Midbrain (tissue), 1 donor: ENCODE measurements around the gene MARCKS.
A peak's percentile ranks its signal among the peaks of the same experiment; 100 is the strongest.
"Not testable (repeated sequence)": the region's sequence is repeated elsewhere in the genome, so short reads cannot be mapped to it uniquely, and the experiment has no call there.

Source experiments
- DNase-seq: peaks from one replicate; lab custom pipeline; 2025; lab: John Stamatoyannopoulos, UW

The MARCKS gene

GRCh38 chr6:113884011-113884410 is 26.9 kb downstream of the MARCKS start:
- no peak for DNase-seq

- DNase-seq, result no peak
Observed at GRCh38 chr6:113886512-113886911, 29.4 kb downstream of the MARCKS start.

GRCh38 chr6:113888493-113888892 is 31.3 kb downstream of the MARCKS start:
- DNase-seq, result no peak

- DNase-seq, result no peak
Observed at GRCh38 chr6:113888956-113889630, 31.9 kb downstream of the MARCKS start.

- DNase-seq, result no peak
Observed at GRCh38 chr6:113893451-113893850, 36.3 kb downstream of the MARCKS start.

- no peak for DNase-seq
Observed at GRCh38 chr6:113893866-113894265, 36.7 kb downstream of the MARCKS start.

DNA sequence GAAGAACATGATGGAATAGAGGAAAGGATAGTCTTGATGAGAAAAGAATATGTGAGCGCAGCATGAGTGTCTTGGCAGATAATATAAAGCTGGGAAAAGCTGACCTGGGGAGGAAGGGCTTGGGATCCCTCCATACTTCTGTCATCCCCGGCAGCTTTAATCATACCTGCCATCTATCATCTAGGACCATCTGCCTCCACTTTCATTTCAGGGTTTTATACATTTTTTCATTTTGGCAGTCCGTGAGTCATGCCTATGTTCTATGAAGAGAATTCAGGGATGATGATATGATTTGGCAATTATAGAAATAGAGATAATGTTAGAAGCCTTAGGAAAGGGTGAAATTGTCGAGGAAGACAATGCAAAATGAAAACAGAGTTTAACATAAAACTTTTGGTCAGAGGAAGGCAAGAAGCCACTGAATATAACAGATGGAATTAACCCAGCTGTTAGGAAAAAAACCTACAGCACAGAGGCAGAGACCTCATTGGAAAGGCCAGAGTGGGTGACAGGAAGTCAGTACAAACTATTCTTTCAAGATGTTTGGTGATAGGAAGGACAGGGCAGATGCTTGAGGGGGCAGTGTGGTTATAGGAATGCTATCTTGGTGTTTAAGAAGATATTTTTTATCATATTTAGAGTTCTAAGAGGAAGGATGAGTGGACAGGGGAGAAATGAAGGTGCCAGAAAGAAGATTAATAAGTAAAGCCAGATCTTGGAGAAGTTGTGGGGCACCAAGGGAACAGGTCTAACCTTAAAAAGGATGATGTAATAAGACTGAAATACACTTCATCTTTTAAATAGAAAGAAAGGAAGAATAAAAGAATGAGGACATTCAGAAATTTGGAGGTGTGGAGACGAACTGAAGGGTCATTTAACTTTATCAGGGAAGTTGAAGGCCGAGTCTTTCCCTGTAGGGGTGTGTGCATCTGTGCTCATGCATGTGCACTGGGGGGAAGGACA is 37.8 kb downstream of the MARCKS start:
- no peak for DNase-seq

- DNase-seq, result no peak
Observed at GRCh38 chr6:113901482-113901881, 44.3 kb downstream of the MARCKS start.

- DNase-seq, result no peak
Observed at GRCh38 chr6:113903666-113904330, 46.7 kb downstream of the MARCKS start.

DNA sequence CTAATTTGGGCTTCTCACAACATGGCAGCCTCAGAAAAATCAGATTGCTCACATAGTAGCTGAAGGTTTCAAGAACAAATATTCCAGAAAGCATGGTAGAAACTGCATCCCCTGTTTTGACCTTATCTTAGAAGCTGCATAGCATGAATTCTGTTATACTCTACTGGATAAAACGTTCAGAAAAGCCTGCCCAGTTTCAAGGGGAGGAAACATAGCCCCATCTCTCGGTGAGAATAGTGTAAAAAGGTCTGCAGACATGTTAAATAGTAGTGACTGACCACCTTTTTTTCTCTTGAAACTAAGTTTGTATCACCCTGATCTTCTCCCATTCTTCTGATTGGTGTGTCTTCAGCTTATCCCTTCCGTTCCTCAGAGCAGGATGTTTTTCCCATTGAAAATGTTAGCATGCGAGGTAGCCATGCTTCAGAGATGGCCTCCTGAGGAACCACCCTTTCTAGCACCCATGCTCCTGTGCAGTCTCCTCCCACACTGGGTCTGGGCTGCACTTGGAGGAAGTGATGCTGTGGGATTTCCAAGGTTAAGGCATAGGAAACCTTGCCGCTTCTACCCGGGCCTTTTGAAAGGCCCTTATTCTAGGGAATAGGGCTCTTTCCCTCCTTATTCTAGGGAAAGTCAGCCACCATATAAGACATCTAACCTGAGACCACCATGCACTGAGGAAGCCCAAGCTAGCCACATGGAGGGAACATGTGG is 50.1 kb downstream of the MARCKS start:
- no peak for DNase-seq

- no peak for DNase-seq
Observed at GRCh38 chr6:113908801-113909200, 51.7 kb downstream of the MARCKS start.

GRCh38 chr6:113909224-113909856 is 52.2 kb downstream of the MARCKS start:
- peak; percentile 64 for DNase-seq

GRCh38 chr6:113910285-113910684 is 53.1 kb downstream of the MARCKS start:
- DNase-seq, result not testable (repeated sequence)
